ENCODE results near the gene BTBD17.

DNA sequence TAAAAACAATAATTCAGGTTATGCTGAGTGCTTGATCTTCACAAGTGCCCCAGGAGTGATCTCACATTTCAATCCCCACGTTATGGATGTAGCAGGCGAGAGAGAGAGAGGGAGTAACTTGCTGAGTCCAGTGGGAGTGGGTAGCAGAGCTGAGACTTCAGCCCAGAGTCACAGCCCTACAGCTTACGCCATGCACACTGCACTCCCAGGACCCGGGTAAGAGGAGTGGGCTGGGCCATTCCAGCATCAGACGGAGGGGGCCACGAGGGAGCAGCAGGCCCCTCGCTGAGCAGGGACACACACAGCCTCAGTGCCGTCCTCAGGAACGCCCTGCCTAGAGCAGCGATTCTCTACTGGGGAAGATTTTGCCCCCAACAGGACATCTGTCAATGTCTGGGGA lies 45.4 kb downstream of the BTBD17 start:
- TF ChIP-seq POLR2A (IDR thresholded peaks at IDR 0.05) = no peak
- TF ChIP-seq CTCF (IDR thresholded peaks at IDR 0.05) = no peak

Data from adrenal gland (tissue), 5 donors.